Activated CD8-positive, alpha-beta memory T cell treated with anti-CD3 and anti-CD28 coated beads for 48 hours (primary cell): ENCODE data around the gene TGM3.

Experiments used
- DNase-seq, 3 experiments: peaks; one replicate each; pipeline ENCODE4 v3.0.0-alpha.2; 2020; ENCODE audit warnings: low read depth in 2 of 3, low spot score in 2 of 3

TGM3 gene

DNA sequence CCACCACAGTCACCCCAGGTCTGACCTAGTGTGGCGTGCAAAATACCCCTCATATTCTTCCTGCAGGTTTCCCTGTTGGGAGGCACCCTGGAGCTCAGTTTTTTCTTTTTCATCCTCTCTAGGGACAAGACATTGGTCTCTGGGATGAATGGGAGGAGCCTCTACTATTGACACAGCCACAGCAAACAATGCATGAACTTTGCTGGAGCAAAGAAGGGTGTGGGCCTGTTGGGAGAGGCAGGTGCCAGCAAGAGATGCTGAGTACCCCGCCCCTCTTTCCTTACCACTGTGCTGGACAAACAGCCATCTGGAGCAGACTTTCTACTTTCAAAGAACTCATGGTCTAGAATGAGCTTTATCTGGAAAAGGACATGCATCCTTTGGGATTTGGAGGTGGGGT lies 10.1 kb downstream of the TGM3 start:
- no peak for DNase-seq

DNA sequence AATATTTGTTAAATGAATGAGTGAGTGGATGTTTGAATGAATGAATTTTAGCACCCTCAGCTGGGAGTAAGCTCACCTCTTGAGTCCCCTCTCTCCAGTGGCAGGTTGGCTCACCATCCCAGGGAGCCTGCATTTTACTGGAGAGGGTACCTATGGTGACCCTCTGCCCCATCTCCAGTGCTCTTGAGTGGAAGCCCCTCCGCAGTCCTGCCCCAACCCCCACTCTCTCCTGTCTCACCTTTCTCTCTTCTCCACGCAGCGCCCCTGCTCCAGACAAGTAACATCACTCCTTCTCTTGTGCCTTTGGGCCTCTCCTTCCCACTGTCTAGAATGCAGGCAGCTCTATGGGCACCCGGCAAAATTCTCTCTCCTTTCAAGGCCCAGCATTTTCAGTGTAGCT lies 11.3 kb downstream of the TGM3 start:
- no peak for DNase-seq

- no peak for DNase-seq
Observed at GRCh38 chr20:2311329-2311728, 15.5 kb downstream of the TGM3 start.

DNA sequence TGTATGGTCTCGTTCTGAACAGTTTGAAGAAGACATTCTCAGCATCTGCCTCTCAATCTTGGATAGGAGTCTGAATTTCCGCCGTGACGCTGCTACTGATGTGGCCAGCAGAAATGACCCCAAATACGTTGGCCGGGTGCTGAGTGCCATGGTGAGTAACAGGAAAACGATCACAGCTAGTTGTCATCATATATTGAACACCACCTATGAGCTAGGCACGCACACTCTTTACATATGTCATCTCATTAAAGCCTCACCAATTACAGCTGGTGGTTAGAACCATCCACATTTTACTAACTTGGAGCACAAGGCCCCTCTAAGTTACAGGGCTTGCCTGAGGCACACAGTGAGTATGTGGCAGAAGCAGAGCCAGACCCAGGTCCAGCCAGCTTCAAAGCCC lies 17.1 kb downstream of the TGM3 start:
- no peak for DNase-seq

- no peak for DNase-seq
Observed at GRCh38 chr20:2313316-2313715, 17.5 kb downstream of the TGM3 start.

DNA sequence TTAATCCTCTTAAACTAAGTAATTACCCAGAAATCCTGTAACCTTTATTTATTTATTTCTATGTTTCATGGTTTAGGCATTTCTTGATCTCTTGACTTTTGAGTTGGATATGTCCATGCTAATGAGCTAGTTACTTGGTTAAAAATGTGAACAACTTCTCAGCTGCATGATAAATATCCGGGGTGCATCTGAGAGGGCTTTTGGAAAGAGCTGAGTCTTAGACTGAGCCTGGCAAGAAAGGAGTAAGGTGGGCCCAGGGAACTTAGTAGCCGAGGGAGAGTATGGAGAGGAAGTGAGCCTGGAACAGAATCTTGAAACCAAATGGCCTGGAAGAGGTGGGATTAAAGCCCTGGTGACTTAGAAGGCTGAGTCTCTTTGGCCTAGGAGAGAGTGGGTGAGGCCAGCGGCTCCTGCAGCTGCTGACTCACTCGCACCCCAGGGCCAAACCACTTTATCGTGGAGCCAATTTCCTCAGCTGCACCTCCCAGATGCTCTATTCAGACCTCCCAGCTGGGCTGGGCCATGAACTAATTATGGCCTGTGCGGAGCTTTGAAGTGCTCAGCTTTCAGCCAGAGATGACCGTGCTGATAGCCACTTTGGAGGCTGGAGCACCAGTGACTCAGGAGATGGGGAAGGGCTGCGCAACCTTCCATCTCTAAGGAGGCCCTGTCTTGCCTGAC lies 19.1 kb downstream of the TGM3 start:
- no peak for DNase-seq

DNA sequence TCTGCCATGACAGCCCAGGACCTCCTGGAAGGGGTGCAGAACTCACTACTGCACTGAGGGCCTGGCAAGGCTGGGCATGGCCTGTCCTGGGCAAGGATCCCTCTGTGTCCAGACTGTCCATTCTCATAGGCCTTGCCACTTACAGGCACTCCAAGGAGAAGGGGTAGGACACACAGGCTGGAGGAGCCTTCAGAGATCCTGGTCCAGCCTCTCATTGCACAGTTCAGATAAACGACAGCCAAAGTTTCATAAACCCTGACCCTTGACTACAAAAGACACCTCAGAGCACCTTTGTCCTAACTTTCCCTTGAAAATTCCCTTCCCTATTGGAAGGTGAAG lies 19.6 kb downstream of the TGM3 start:
- no peak for DNase-seq

GRCh38 chr20:2316847-2317495 lies 21.2 kb downstream of the TGM3 start:
- no peak for DNase-seq

DNA sequence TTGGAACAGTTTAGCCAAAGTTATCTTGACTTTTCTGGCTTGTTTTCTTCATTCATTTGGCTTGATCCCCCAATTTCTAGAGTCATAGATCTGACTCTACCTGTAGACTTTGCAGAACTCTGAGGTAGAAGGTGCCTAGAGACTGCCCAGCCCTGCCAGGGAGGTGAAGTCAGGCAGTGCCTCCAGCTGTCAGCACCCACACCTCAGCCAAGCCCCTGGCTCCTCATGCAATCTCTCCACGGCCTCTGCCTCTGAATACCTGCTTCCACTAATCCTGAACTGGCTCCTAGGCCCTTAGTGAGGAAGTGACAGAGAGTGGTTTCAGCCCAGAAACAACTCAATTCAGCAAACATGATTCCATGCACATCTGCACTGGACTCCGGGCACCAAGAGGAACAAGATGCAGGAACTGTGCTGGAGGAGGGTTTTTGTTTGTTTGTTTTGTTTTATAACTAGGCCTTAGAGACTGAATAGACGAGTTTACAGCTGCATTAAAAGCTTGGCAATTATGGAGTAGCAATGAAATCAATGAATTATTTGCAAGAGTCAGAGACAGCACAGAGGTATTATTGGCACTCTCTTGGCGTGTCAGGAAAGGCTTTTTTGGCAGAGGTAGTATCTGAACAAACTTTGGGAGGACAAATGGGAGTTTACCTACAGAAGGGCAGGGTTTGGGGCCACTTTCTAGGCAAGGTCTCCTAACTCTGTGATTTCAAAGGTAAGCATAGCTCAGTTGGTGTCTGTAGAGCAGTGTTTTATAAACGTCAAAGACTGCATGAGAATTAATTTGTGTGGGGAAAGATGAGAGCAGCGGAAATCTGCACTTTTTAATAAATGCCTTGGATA lies 25.2 kb downstream of the TGM3 start:
- no peak for DNase-seq

- no peak for DNase-seq
Observed at GRCh38 chr20:2323051-2323450, 27.2 kb downstream of the TGM3 start.

GRCh38 chr20:2326046-2326445 lies 30.2 kb downstream of the TGM3 start:
- no peak for DNase-seq

- no peak for DNase-seq
Observed at GRCh38 chr20:2327620-2328555, 32.1 kb downstream of the TGM3 start.

DNA sequence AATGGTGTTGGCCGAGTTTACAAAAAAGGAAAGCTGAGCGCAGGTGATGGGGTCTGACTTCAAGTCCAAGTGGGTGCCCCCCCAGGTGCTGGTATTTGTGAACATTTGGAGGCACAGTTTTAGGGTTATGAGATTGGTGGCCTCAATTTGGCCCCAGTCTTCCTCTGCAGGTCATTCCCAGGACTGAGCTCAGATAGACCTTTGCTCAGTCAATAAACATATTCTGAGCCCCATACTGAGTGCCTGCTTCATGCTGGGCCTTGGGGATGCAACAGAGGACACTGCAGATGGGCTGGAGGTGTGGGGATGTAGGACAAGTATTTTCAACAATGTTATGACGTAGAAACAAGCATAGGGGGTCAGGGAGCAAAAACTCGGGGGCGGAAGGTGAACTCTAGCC lies 33.5 kb downstream of the TGM3 start:
- no peak for DNase-seq

DNA sequence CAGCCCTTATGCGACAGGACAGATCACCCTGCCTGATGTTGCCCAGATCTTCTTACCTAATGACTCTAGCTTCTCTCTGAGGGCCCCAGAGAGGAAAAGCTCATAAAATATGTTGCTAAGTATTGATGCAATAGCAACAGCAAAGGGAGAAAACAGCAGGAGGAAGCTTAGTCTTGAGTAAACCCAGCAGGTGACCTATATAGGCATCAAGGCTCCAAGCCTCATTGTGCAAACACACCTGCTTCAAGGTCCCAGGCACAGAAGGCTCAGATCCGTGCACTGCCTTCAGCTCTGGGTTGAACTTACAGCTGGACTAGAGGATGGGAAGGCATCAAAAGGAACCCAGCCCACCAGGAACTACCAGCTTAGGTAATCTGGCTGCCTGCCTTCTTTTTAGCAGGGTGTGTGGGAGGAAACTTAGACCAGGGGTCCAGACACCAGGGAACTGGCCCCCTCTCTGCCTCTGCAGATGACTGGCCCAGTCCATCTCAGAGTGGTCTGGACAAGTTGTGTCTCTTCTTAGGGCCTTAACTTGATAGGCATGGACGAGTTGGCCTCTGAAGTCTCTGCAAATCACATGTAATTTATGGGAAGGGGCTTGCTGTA lies 34.4 kb downstream of the TGM3 start:
- no peak for DNase-seq

DNA sequence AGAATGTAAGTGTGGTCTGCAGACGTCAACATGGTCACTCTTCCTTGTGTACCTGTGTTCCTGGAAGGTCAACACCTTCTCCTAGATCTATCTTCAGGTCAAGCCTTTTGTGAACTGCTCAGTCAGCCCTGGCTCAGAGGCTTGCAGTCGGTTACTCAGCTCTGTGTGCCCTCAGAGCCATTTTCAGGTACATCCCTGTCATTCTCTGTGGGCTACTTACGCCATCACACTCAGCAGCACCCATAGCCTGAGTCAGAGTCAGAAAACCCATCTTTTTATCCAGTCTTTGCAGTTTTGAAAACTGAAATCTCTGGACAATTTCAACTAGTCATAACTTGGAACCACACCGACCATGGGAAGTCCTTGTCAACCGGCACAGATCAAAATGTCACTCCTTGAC lies 35.3 kb downstream of the TGM3 start:
- no peak for DNase-seq

DNA sequence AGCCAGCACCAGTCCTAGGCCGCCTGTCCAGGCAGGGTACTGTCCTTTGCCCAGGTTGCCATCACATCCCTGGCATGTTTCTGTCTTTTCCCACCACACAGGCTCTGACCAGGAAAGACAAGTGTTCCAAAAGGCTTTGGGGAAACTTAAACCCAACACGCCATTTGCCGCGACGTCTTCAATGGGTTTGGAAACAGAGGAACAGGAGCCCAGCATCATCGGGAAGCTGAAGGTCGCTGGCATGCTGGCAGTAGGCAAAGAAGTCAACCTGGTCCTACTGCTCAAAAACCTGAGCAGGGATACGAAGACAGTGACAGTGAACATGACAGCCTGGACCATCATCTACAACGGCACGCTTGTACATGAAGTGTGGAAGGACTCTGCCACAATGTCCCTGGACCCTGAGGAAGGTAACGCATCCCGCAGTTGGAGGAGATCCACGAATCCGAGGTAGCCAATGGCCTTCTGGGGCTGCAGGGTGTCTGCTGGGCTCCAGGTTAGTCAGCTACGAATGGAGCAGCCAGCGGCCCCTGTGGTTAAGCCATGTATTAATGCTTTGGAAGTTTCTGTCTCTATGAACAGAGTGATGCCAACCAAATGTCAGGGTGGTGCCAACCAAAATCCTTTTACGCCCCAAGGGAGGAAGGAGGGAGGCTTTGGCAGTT lies 36.2 kb downstream of the TGM3 start:
- DNase-seq = no peak

GRCh38 chr20:2332711-2333110 lies 36.9 kb downstream of the TGM3 start:
- DNase-seq = no peak

DNA sequence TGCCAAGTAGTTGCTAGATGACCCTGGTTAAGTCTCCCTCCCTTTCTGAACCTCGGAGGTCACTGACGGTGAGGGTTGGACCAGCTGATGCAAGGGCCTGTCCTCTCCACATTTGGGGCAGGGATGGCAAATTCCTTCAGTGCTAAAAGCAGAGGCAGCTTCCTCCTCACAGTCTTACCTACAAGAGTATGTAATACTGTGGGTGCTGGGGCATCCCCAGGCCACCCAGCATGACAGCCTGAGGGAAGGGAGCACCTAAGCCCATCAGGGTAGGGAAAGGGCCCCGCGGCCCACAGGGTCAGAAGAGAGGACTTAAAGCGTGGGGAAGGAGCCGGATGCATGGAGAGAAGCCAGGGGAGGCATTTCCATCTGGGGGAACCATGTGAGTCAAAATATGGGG lies 38.0 kb downstream of the TGM3 start:
- no peak for DNase-seq

GRCh38 chr20:2335096-2335870 lies 39.5 kb downstream of the TGM3 start:
- no peak for DNase-seq

DNA sequence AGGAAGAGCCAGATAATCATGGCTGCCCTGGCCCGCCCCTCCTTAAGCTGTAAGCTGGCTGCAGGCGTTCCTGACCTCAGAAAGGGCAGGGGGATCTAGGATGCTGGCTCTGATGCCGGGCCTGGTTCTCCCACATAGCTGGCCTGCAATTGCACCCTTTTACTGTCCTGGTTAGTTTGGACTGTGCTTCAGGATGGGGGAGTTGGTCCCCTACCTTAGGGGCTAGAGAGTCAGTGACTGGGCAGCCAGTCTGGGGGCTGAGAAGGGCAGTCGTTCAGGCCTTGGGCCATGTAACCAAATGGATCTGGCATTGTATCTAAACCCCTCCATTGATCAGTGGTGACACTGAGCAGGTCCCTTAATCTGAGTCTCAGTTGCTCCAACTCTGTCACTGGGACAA lies 40.7 kb downstream of the TGM3 start:
- no peak for DNase-seq
